HUES6 (cell line): Measurements from ENCODE around the gene C16orf86.
A peak's percentile ranks its signal among the peaks of the same experiment; 100 is the strongest.

ENCODE experiments used
- H3K27ac ChIP-seq: 2 replicates; pipeline ENCODE4 v1.7.0; 2013; ENCODE audit warnings: low read depth, mild to moderate bottlenecking, low read length, inconsistent platforms
- H3K27me3 ChIP-seq: 2 replicates; pipeline ENCODE4 v1.6.1; 2013; ENCODE audit warnings: low read length; ENCODE audit not compliant: control insufficient read depth, insufficient read depth
- H3K36me3 ChIP-seq: 2 replicates; pipeline ENCODE4 v1.6.1; 2013; ENCODE audit warnings: low read length; ENCODE audit not compliant: control insufficient read depth, insufficient read depth
- H3K4me1 ChIP-seq: 2 replicates; pipeline ENCODE4 v1.6.1; 2013; ENCODE audit warnings: low read length; ENCODE audit not compliant: control insufficient read depth, insufficient read depth
- H3K4me3 ChIP-seq: 2 replicates; pipeline ENCODE4 v1.5.1; 2013; ENCODE audit warnings: low read depth, low read length
- H3K9ac ChIP-seq: one replicate; pipeline ENCODE4 v1.6.1; 2013; ENCODE audit warnings: mild to moderate bottlenecking, low read length
- H3K9me3 ChIP-seq: 2 replicates; pipeline ENCODE4 v1.6.1; 2013; ENCODE audit warnings: low read depth, low read length; ENCODE audit not compliant: control insufficient read depth, insufficient read depth

The C16orf86 gene

DNA sequence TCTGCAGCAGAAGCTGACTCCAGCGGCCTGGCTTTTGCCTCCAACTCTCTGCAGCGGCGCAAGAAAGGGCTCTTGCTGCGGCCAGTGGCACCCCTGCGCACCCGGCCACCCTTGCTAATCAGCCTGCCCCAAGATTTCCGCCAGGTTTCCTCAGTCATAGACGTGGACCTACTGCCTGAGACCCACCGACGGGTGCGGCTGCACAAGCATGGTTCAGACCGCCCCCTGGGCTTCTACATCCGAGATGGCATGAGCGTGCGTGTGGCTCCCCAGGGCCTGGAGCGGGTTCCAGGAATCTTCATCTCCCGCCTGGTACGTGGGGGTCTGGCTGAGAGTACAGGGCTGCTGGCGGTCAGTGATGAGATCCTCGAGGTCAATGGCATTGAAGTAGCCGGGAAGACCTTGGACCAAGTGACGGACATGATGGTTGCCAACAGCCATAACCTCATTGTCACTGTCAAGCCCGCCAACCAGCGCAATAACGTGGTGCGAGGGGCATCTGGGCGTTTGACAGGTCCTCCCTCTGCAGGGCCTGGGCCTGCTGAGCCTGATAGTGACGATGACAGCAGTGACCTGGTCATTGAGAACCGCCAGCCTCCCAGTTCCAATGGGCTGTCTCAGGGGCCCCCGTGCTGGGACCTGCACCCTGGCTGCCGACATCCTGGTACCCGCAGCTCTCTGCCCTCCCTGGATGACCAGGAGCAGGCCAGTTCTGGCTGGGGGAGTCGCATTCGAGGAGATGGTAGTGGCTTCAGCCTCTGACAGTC is 4.5 kb upstream of the C16orf86 start:
- Histone ChIP-seq H3K27me3 (peaks cover 20% of the 10 kb centered on the region), H3K27ac (no peak overlapping the region), H3K9me3 (no peaks in the 10 kb centered on the region), H3K9ac (no peak overlapping the region), H3K36me3 (peaks cover 17% of the 10 kb centered on the region), H3K4me3 (peak overlapping the region; percentile 99), H3K4me1 (peaks cover 15% of the 10 kb centered on the region; the same call in 1 of the 2 replicates)

DNA sequence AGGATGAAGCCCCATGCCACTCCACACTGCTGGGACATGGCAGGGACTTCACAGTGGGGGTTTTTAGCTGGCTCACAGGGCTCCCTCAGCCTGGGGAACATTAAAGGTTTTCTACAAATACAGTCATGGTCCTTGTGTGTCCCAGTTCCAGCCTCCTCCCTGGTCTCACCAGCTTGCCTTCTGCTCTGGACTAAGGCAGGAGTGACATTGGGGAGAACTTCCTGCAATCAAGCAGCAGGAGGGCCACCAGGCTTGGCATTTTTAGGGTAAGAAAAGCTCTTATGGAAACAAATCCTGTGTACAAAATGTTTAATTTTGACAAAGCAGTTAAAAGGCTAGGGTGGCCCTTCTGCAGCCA is 4.0 kb upstream of the C16orf86 start:
- Histone ChIP-seq H3K27ac (no peak overlapping the region), H3K9ac (no peak overlapping the region), H3K27me3 (peaks cover 20% of the 10 kb centered on the region), H3K9me3 (no peaks in the 10 kb centered on the region), H3K36me3 (peaks cover 12% of the 10 kb centered on the region), H3K4me1 (peaks cover 19% of the 10 kb centered on the region), H3K4me3 (no peak overlapping the region)

DNA sequence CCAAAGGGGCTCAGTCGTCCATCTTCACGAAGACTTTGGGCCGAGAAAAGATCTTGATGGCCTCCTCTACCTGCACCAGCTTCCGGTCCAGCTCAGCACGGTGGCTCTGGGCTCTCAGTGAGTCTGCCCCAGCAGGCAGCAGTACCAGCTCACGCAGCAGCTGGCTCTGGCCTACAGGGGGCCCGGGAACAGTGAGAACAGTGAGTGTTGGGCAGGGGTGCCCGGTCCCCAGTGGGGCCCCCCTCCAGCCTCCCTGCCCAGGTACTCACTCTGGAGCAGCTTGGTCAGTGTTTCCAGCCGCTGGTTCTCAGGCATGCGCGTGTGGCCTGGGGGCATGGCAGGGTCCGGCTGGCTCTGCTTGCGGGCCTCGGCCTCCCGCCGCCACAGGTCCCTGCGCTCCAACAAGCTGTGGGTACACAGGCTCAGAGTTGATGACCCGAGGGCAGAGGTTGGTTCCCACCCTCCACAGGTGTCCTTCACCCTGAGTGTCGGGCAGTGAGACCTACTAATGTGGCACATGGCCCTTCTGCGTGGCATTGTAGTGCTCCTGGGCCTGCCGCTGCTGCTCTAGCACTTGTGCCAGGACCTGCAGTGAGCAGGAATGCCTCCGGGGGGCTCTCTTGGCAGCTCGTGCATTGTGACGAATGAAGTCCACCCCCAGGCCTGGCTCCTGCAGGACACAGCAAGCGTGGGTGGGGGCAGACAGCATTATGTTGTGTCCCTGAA is 3.3 kb upstream of the C16orf86 start:
- Histone ChIP-seq H3K36me3 (peaks cover 5% of the 10 kb centered on the region), H3K9ac (no peak overlapping the region), H3K4me1 (peaks cover 25% of the 10 kb centered on the region), H3K27me3 (peaks cover 20% of the 10 kb centered on the region), H3K27ac (no peak overlapping the region), H3K9me3 (no peaks in the 10 kb centered on the region), H3K4me3 (no peak overlapping the region)

DNA sequence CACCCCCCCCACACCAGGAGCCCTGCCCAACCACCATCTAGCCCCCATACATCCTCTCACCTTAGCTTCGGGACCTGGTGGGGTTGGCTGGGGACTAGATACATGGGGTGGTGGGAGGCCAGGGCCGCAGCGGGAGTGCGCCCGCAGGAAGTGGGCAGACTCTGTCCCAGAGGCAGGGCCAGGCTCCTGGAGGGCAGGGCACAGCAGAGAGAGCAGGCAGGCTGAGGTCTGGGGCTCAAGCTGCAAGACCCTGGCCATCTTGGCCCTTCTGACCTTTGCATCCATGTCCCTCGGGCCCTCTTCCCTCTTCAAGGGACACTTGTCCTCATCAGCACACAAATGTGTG is 2.8 kb upstream of the C16orf86 start:
- Histone ChIP-seq H3K27ac (no peak overlapping the region), H3K4me3 (no peak overlapping the region), H3K9me3 (no peaks in the 10 kb centered on the region), H3K9ac (no peak overlapping the region), H3K27me3 (peaks cover 20% of the 10 kb centered on the region), H3K4me1 (peaks cover 25% of the 10 kb centered on the region), H3K36me3 (no peaks in the 10 kb centered on the region)

DNA sequence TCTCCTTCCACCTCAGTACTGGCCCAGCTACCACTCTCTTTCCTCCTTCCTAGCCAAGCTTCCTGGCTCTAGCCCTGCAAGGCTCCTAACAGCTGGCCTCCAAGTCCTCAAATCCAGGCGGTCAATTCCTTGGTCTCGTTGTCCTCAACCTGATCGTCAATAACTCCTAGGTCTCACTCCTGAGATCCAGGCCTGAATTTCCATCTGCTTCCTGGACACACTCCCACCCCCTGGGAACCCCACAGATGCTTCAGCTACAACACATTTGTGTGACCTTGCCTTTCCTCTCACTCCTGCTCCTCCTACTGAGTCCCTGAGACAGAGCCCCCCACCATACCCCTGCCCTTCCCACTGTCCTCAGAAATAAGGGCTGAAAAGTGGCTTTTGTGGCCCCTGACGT is 2.4 kb upstream of the C16orf86 start:
- Histone ChIP-seq H3K27me3 (peaks cover 20% of the 10 kb centered on the region), H3K9me3 (no peaks in the 10 kb centered on the region), H3K27ac (no peak overlapping the region), H3K9ac (no peak overlapping the region), H3K4me1 (peaks cover 21% of the 10 kb centered on the region), H3K4me3 (no peak overlapping the region), H3K36me3 (no peaks in the 10 kb centered on the region)

DNA sequence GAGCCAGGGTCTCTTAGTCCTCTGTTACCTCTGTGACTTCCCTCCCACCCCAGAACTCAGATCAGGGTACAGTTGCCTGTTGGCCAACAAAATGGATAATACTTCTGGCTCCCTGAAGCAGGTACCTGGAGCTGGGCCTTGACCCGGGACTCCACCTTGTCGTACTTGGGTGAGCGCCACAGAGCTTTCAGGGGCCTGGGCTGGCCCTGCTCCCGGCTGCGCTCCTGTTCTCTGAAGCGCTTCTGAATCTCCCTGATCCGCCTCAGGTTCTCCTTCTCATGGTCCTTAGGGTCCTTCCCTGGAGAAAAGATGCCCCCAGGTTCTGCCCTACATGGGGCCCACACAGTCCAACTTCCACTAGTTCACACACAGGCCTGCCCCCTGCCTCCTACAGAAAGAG is 1.7 kb upstream of the C16orf86 start:
- Histone ChIP-seq H3K27me3 (peaks cover 20% of the 10 kb centered on the region), H3K4me3 (no peak overlapping the region), H3K9me3 (no peaks in the 10 kb centered on the region), H3K27ac (no peak overlapping the region), H3K4me1 (peaks cover 21% of the 10 kb centered on the region), H3K9ac (no peak overlapping the region), H3K36me3 (no peaks in the 10 kb centered on the region)

DNA sequence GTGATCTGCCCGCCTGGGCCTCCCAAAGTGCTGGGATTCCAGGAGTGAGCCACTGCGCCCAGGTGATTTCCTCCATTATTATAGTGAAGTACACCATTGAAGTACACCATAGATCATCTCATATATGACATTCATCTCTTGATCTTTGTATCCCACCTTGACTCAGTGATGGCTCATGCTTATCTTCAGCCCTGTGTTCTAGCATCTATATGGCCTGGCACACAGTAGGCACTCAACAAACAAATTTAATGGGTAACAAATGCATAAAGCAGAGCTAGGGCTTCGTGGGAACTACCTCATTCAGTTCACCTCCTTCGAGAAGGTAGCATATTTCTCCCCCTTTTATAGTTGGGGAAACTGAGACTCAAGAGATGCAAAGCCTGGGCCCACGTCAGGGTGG is 1.0 kb upstream of the C16orf86 start:
- H3K27me3 ChIP-seq: peaks cover 20% of the 10 kb centered on the region
- peak overlapping the region; percentile 76 for H3K4me3 ChIP-seq
- peaks cover 21% of the 10 kb centered on the region for H3K4me1 ChIP-seq
- H3K27ac ChIP-seq: no peak overlapping the region
- H3K9me3 ChIP-seq: no peaks in the 10 kb centered on the region
- H3K9ac ChIP-seq: peak overlapping the region; percentile 9
- no peaks in the 10 kb centered on the region for H3K36me3 ChIP-seq

DNA sequence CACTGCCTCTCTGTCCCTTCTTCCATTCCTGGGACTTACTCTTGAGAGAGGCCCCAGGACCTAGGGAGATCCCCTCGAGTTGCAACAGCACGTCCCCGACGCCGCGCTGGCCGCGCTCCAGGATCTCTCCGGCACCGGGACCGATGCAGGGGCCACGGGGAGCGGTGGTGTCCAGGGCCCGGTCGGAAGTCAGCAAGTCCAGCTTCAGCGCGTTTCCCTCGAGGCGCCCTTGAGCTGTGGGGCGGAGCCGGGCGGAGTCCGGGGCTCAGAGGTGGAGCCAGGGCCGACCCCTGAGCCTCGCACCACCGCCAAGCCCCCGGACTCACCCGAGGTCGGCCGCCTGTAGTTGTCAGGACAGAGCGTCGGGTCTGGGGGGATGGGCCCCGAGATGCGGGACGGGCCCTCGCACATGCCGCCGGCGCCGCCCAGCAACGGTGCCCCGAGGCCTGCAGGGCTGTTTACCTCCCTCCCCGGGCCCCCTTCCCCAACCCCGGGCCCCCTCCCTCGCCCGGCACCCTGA is 522 bp upstream of the C16orf86 start:
- no peaks in the 10 kb centered on the region for H3K9me3 ChIP-seq
- H3K4me3 ChIP-seq: peak overlapping the region; percentile 76
- peak overlapping the region; percentile 9 for H3K9ac ChIP-seq
- peaks cover 21% of the 10 kb centered on the region for H3K4me1 ChIP-seq
- H3K27ac ChIP-seq: no peak overlapping the region
- peaks cover 20% of the 10 kb centered on the region for H3K27me3 ChIP-seq
- H3K36me3 ChIP-seq: no peaks in the 10 kb centered on the region

DNA sequence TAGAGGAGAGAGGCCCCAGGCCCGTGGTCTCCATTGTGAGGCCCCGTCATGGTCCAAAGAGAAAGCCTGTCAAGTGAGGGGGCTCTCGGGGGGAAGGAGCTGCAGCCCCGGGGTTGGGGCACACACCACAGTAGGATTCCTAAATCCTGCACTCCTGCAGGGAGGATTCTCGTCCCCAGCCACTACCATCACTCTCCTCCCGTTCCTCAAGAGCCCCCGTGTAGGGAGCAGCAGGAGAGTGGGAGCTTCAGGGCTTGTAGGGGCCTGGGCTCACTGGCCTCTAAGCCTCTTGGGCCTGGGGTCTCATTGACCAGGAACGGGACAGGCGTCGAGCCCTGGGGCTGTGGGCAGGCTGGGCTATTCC is 821 bp downstream of the C16orf86 start:
- no peak overlapping the region for H3K27ac ChIP-seq
- peak overlapping the region; percentile 76 for H3K4me3 ChIP-seq
- peaks cover 7% of the 10 kb centered on the region for H3K27me3 ChIP-seq
- H3K36me3 ChIP-seq: no peaks in the 10 kb centered on the region
- no peaks in the 10 kb centered on the region for H3K9me3 ChIP-seq
- no peak overlapping the region for H3K9ac ChIP-seq
- peaks cover 16% of the 10 kb centered on the region for H3K4me1 ChIP-seq

DNA sequence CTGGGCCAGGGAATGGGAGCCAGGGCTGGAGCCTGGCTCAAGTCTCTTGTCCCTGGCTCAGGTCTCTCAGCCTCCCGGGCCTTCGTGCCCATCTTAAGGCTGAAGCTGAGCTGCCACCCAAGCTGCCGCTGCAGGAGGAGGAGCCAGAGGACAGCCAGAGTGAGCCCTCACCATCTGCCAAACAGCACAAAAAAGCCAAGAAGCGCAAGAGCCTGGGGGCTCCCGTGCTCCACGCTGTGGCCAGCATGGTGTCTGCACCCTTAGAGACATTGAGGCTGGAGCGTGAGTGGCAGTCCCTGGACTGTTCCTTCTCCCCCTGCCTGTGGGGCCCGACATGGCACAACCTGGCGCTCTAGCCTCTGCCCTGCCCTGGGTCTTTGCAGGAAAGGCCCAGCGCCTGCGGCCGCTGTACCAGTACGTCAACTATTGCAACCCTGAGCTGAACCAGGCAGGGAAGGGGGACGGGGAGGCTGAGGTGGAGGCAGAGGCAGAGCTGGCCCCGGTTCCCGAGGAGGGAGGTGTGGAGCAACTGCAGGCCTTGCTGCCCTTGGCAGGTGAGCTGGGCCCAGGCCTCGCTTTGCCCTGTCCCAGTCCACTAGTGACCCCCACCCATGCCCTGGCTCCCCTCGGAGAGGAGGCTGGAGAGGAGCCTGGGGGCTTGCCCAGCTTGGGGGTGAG is 1.3 kb downstream of the C16orf86 start:
- H3K9me3 ChIP-seq: no peaks in the 10 kb centered on the region
- H3K4me3 ChIP-seq: peak overlapping the region; percentile 76; the same call in 1 of the 2 replicates
- peaks cover 16% of the 10 kb centered on the region for H3K4me1 ChIP-seq
- H3K27ac ChIP-seq: no peak overlapping the region
- H3K36me3 ChIP-seq: no peaks in the 10 kb centered on the region
- H3K9ac ChIP-seq: no peak overlapping the region
- H3K27me3 ChIP-seq: peaks cover 5% of the 10 kb centered on the region
